HG03039 (cell line): ENCODE results near the gene CENPK.
"Not testable (repeated sequence)": the region's sequence is repeated elsewhere in the genome, so short reads cannot be mapped to it uniquely, and the experiment has no call there.

Experiments used
- ATAC-seq: cut with Tn5 transposase; IDR thresholded peaks from one replicate; pipeline ENCODE4 v1.9.1; 2021; ENCODE audit warnings: mild to moderate bottlenecking, moderate library complexity; ENCODE audit not compliant: unreplicated experiment

Gene CENPK

GRCh38 chr5:65508978-65509377 lies 54.0 kb downstream of the CENPK start:
- ATAC-seq, result no peak

DNA sequence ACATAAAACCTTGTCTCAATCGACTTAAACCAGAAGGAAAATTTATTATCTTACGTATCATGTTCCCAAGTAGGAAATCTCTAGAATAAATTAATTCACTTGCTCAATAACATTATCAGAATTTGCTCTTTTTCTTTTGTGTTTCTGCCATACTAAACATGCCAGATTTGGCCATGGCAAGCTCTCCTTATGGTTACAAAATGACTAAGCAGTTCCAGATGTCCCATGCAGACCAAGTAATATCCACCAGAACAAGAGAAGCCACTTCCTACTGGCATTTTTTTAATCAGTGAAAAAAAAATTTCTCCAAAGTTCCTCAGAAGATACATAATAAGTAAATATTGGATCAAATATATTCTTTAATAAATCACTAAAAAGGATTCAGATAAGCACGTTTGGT lies 56.0 kb downstream of the CENPK start:
- no peak for ATAC-seq

GRCh38 chr5:65489119-65489518 lies 73.8 kb downstream of the CENPK start:
- no peak for ATAC-seq

DNA sequence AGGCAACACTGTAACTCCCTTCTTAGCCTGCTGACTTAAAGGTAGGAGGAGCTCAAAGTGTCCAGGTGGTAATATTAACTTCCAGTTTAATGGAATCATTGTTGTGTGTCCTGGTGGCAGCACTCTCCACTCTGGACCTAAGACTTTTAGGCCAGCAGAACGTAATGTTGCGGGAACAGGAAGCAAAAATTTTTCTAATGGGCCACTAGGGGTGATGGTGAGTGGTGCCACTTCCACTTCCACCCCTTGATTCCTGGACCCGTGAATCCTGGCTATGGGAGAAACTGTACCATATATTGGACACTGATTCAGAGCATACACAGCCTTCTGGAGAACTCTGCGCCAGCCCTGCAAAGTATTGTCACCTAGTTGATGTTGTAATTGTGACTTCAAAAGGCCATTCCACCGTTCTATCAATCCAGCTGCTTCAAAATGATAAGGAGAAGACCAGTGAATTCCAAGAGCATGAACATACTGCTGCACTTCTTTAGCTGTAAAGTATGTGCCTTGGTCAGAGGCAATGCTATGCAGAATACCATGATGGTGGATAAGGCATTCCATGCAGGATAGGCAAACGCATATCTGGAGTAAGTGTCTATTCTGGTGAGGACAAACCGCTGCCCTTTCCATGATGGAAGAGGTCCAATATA lies 74.8 kb downstream of the CENPK start:
- not testable (repeated sequence) for ATAC-seq

- not testable (repeated sequence) for ATAC-seq
Observed at GRCh38 chr5:65486803-65487202, 76.2 kb downstream of the CENPK start.

- no peak for ATAC-seq
Observed at GRCh38 chr5:65485405-65485804, 77.6 kb downstream of the CENPK start.

DNA sequence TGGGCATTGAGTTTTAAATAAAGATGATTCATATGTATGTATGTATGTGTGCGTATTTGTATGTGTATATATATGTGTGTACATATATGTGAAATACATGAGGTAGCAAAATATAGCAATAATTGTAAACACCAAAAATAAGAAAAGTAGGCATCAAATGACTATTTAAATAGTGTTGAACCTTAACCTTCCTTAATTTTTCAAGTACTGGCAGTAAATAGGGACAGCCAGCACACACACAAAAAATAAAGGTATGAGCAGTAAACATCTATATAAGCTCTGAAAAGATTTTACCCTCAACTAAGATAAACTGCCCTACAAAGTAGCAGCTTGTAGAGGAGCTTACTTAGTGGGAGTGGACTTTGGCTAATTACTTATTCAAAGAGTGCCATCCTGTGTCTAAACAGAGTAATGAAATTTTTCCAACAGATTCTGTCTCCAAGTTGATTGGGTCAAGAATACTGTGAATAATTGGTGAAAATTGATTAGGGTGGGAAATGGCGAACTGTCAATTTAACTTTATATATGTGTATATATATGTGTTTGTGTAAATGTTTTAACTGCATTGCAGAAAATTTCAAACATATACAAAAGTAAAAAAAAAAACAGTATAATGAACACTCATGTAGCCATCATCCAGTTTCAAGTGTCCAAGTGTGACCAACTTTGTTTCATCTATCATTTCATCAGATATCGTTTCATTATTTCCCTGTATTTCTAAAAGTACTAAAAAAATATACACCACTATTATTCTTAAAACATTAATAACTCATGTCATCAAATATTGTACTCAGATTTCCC lies 79.2 kb downstream of the CENPK start:
- ATAC-seq, result no peak

- ATAC-seq, result no peak
Observed at GRCh38 chr5:65482736-65483545, 80.0 kb downstream of the CENPK start.

- no peak for ATAC-seq
Observed at GRCh38 chr5:65482296-65482735, 80.7 kb downstream of the CENPK start.

- ATAC-seq, result peak; percentile 86
Observed at GRCh38 chr5:65481635-65482295, 81.2 kb downstream of the CENPK start, which contains the start of gene ADAMTS6. Gene ADAMTS6 (minus strand): TSS chr5:65481920. CDS start chr5:65473673, 8,247 bp downstream.

- no peak for ATAC-seq
Observed at GRCh38 chr5:65481171-65481581, 81.8 kb downstream of the CENPK start.

DNA sequence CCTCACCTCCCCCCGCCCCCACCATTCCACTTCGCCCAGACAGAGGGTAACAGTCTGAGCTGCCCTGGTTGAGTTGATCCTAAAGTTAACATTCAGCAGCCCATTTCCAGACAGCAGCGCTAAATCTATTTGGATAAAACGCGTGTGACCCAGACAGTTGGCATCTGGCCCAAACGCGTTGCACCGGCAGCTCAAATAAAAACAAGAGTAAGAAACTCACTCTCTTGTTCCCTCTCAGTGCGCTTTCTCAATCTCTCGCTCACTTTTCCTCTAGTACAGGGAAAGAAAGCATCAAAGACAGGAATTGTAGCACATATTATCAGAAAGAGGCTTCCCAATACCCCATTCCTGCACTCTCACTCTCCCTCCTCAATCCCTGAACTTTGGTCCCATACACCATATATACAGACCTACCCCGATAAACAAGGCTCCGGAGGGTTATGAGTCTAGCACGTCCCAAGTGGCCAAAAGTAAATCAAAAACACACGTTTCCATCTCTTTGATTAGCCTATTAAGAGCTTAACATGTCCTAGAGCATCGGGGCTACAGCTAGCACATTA lies 82.6 kb downstream of the CENPK start:
- no peak for ATAC-seq

GRCh38 chr5:65479527-65479926 lies 83.4 kb downstream of the CENPK start:
- no peak for ATAC-seq

- no peak for ATAC-seq
Observed at GRCh38 chr5:65478336-65478735, 84.6 kb downstream of the CENPK start.

DNA sequence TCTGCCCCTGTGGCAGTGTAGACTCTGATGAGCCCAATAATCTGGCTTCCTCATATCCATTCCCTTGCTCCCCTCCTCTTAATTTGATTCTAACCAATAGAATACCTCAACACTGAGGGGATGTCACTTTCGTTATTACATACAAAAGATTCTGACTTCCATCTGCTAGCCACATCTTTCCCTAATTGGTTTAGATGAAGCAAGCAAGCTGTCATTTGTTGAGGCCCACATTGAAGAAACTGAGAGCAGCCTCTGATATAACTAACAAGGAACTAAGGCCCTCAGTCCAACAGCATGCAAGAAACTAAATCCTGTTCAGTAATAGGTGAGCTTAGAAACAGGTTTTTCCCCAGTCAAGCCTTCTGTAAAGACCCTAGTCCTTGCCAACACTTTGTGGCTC lies 87.1 kb downstream of the CENPK start:
- no peak for ATAC-seq

GRCh38 chr5:65475336-65475735 lies 87.6 kb downstream of the CENPK start:
- no peak for ATAC-seq

GRCh38 chr5:65474130-65474711 lies 88.7 kb downstream of the CENPK start:
- ATAC-seq, result no peak

DNA sequence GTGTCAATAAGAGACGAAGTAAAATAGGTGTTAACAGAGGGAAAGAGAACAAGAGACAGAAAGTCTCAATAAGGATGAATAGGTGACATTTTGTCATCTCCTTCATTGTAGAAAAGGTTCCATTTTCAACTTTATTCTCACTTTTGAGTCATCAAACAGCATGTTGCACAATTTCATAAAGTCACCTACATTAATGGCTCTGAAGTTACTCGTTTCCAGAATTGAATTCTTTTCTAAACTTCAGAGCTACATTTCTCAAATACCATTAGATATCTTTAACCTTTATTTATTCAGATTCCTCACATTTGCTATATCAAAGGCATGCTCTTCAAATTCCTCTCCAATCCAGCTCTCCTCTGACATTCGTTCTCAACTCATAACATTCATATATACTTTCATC lies 94.3 kb downstream of the CENPK start:
- no peak for ATAC-seq
